Measurements from ENCODE around the gene DNPH1. TPM values are rescaled to one million over a fixed set of nuclear protein-coding genes. Genes with fewer than 3 reads are reported as not detected.

The DNPH1 gene
- total and polyA plus RNA-seq, 2 donors (not counting 3 experiments of a cell fraction or from before 2014, with no cell fraction given), result 37.7 to 120 TPM

DNA sequence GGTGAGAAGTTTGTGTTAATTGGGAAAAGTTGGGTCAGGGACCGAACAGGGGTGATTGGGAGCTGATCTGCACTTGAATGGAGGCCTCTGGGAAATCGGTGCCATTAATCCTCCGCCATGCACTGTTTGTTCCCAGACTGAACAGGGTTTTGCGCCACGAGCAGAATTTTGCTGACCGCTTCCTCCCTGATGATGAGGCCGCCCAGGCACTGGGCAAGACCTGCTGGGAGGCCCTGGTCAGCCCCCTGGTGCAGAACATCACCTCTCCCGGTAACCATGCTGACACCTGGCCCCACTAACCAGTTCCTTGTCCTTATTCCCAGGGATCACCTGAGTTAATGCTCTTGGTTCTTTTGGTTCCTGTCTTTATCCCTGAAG lies 25.6 kb downstream of the DNPH1 start:
- CTCF ChIA-PET, result interaction anchor here (1.5 kb wide), 1 partner anchor 25 kb away, joined by 5 read pairs; the partner anchor contains the start of gene DNPH1
- POLR2A ChIA-PET, result no interaction called here
- no peak for FAIRE-seq

More for the DNA sequence above, 25.6 kb downstream of the DNPH1 start:
- Histone ChIP-seq H3K36me3 (ENCODE audit: control insufficient read depth in 2 of 2, extremely low read depth in 1 of 2, insufficient read depth in 2 of 2, low read length in 2 of 2) (peaks cover 0 to 16% of the 10 kb centered on the region in 2 experiments), H4K20me1 (replicated peaks; ENCODE audit: control insufficient read depth, extremely low read depth, insufficient read depth, low read length) (no peaks in the 10 kb centered on the region), H3K79me2 (ENCODE audit: control insufficient read depth, insufficient read depth, low read length) (no peaks in the 10 kb centered on the region), H3K9ac (replicated peaks; ENCODE audit: extremely low read depth, insufficient read depth, low read length) (no peak overlapping the region), H3K27ac (ENCODE audit: insufficient read depth, low read depth, low read length) (no peak overlapping the region), H3K4me1 (ENCODE audit: control insufficient read depth, extremely low read depth, insufficient read depth, low read length) (no peaks in the 10 kb centered on the region), H3K4me3 (replicated peaks in 1 of 3; ENCODE audit: insufficient read depth in 1 of 3, low read depth in 1 of 3, low read length in 3 of 3) (no peak overlapping the region), H3K27me3 (ENCODE audit: control insufficient read depth in 2 of 2, insufficient read depth in 2 of 2, low read length in 2 of 2) (no peaks in the 10 kb centered on the region), H3K9me1 (replicated peaks; ENCODE audit: control insufficient read depth, extremely low read depth, insufficient read depth, low read length) (no peaks in the 10 kb centered on the region), H3K4me2 (ENCODE audit: insufficient read depth, low read length) (no peak overlapping the region), H2AFZ (ENCODE audit: low read depth, low read length) (no peak overlapping the region), H3K9me3 (replicated peaks; ENCODE audit: control insufficient read depth, insufficient read depth, low read length) (no peaks in the 10 kb centered on the region)
- dilution Hi-C loops (cut with MboI; ENCODE audit: extremely low pct_ligation_motif_present, low sequenced_read_pairs) (no loop called here), intact Hi-C loops (cut with micrococcal nuclease) (no loop called here)
- no TSS peak for BruUV-seq (replicated peaks)
- TF ChIP-seq, protein P1, sequence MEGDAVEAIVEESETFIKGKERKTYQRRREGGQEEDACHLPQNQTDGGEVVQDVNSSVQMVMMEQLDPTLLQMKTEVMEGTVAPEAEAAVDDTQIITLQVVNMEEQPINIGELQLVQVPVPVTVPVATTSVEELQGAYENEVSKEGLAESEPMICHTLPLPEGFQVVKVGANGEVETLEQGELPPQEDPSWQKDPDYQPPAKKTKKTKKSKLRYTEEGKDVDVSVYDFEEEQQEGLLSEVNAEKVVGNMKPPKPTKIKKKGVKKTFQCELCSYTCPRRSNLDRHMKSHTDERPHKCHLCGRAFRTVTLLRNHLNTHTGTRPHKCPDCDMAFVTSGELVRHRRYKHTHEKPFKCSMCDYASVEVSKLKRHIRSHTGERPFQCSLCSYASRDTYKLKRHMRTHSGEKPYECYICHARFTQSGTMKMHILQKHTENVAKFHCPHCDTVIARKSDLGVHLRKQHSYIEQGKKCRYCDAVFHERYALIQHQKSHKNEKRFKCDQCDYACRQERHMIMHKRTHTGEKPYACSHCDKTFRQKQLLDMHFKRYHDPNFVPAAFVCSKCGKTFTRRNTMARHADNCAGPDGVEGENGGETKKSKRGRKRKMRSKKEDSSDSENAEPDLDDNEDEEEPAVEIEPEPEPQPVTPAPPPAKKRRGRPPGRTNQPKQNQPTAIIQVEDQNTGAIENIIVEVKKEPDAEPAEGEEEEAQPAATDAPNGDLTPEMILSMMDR (IDR thresholded peaks at IDR 0.05; ENCODE audit: extremely low read depth in 1 of 2, insufficient read depth in 1 of 2, low read depth in 1 of 2, low read length in 2 of 2), result no peak
- TF ChIP-seq FOS (IDR thresholded peaks at IDR 0.05; ENCODE audit: borderline replicate concordance, insufficient read depth, low read length) (no peak), POLR2AphosphoS5 (IDR thresholded peaks at IDR 0.05; ENCODE audit: insufficient read depth, low read depth, low read length) (no peak), POLR2A (IDR thresholded peaks at IDR 0.05; ENCODE audit: low read depth, low read length) (no peak), MYC (IDR thresholded peaks at IDR 0.05; ENCODE audit: low read depth, low read length) (no peak), JUN (IDR thresholded peaks at IDR 0.05; ENCODE audit: borderline replicate concordance, insufficient read depth, insufficient read length, low read depth) (no peak), GATA2 (IDR thresholded peaks at IDR 0.05; ENCODE audit: insufficient read depth, insufficient read length, low read depth, low read length) (no peak)
- TF ChIP-seq, protein P2, sequence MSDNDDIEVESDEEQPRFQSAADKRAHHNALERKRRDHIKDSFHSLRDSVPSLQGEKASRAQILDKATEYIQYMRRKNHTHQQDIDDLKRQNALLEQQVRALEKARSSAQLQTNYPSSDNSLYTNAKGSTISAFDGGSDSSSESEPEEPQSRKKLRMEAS (IDR thresholded peaks at IDR 0.05; ENCODE audit: insufficient read depth, insufficient read length), result no peak
- DNase-seq (ENCODE audit: low read depth, low spot score), result no peak
